Testis (tissue), 3 donors: ENCODE measurements around the gene TRAF7. TPM values are rescaled to one million over a fixed set of nuclear protein-coding genes. Genes with fewer than 3 reads are reported as not detected.
"Not testable (repeated sequence)": the region's sequence is repeated elsewhere in the genome, so short reads cannot be mapped to it uniquely, and the experiment has no call there.

Experiments
- DNase-seq: peaks from one replicate; pipeline ENCODE4 v3.0.0-alpha.2; 2019
- H3K27ac ChIP-seq, 2 donors: fragments of 200-600 bp; sonication (generic); one replicate each; pipeline ENCODE4 v1.5.1; 2019
- H3K27me3 ChIP-seq: fragments of 200-600 bp; sonication (generic); one replicate; pipeline ENCODE4 v1.5.1; 2019
- H3K36me3 ChIP-seq: fragments of 200-600 bp; sonication (generic); one replicate; pipeline ENCODE4 v1.5.1; 2017; ENCODE audit warnings: low read depth; ENCODE audit errors: missing control alignments
- H3K4me1 ChIP-seq: fragments of 200-600 bp; sonication (generic); one replicate; pipeline ENCODE4 v1.5.1; 2019
- H3K4me3 ChIP-seq, 2 donors: fragments of 200-600 bp; sonication (generic); one replicate each; pipeline ENCODE4 v1.5.1; 2017 to 2019
- H3K9me3 ChIP-seq: fragments of 200-600 bp; sonication (generic); one replicate; pipeline ENCODE4 v1.5.1; 2017
- WGBS, 2 donors: methylation state at CpG; one replicate each; pipeline ENCODE4 v1.1.5; 2018; 5-methylcytosine and 5-hydroxymethylcytosine counted together
- intact Hi-C: fragments of 100-400 bp; cut with DNase I; formaldehyde crosslinking; loops from one replicate; pipeline ENCODE4 v1.15.1; 2023; ENCODE audit warnings: low total_unique reads
- polyA plus RNA-seq: library from polyadenylated mRNA; stranded (reverse); fragments of 350-450 nt; fragmentation: Illumina TruSeq; extraction: RNeasy Lipid Tissue Mini Kit (QIAGEN cat#74804); gene quantifications from one replicate; pipeline ENCODE4 v1.2.3, GENCODE V29; 2014; ENCODE audit warnings: low read depth, low replicate concordance; ENCODE audit not compliant: insufficient read depth
- total RNA-seq, 2 donors: library from RNA; depleted of rRNA; stranded (reverse); fragments of >200 nt; gene quantifications; one replicate each; pipeline ENCODE4 v1.2.3, GENCODE V29; 2016

TRAF7 gene
- total and polyA plus RNA-seq, 3 donors from 2014 or later, result 36.0 to 46.1 (median 44.6) TPM

GRCh38 chr16:2126161-2126743, 29.3 kb upstream of the TRAF7 start:
- H3K27me3 ChIP-seq, result not testable (repeated sequence)

GRCh38 chr16:2126928-2127556, 28.5 kb upstream of the TRAF7 start:
- H3K9me3 ChIP-seq, DNase-seq, H3K4me3 ChIP-seq, H3K36me3 ChIP-seq, intact Hi-C loops, H3K27me3 ChIP-seq: not testable (repeated sequence)
- peaks cover 51% of the 10 kb centered on the region for H3K4me1 ChIP-seq
- H3K27ac ChIP-seq, result peak overlapping the region; percentile 65 to 87
- 87 to 90% methylated on average over 6 to 31 of the region's 31 CpGs for WGBS, 2 donors

More at GRCh38 chr16:2126161-2126743, 29.3 kb upstream of the TRAF7 start:
- peak; percentile 40 for DNase-seq
- intact Hi-C loops, H3K36me3 ChIP-seq, H3K4me3 ChIP-seq, H3K9me3 ChIP-seq: not testable (repeated sequence)
- H3K4me1 ChIP-seq, result peaks cover 56% of the 10 kb centered on the region
- peak overlapping the region; percentile 83 to 87 for H3K27ac ChIP-seq
- WGBS, 2 donors, result 32 to 66% methylated on average over 9 to 21 of the region's 21 CpGs

GRCh38 chr16:2127630-2128280, 27.8 kb upstream of the TRAF7 start:
- Histone ChIP-seq H3K27ac (peak overlapping the region in 1 of 2 donors; percentile 87), H3K4me1 (peaks cover 47% of the 10 kb centered on the region)
- H3K36me3 ChIP-seq, intact Hi-C loops, H3K4me3 ChIP-seq, DNase-seq, H3K9me3 ChIP-seq, H3K27me3 ChIP-seq: not testable (repeated sequence)
- WGBS, 2 donors, result 25 to 33% methylated on average over 3 of the region's 3 CpGs

- H3K27me3 ChIP-seq, H3K9me3 ChIP-seq, H3K4me3 ChIP-seq, H3K36me3 ChIP-seq, intact Hi-C loops, H3K27ac ChIP-seq, DNase-seq: not testable (repeated sequence)
- H3K4me1 ChIP-seq, result peaks cover 46% of the 10 kb centered on the region
- WGBS, 2 donors, result 63 to 75% methylated on average over 9 to 11 of the region's 11 CpGs
Observed at GRCh38 chr16:2129251-2129650, 26.3 kb upstream of the TRAF7 start.

GRCh38 chr16:2129890-2130447, 25.6 kb upstream of the TRAF7 start:
- H3K36me3 ChIP-seq, DNase-seq, H3K9me3 ChIP-seq, H3K4me3 ChIP-seq, H3K27ac ChIP-seq, intact Hi-C loops, H3K27me3 ChIP-seq: not testable (repeated sequence)
- peaks cover 39% of the 10 kb centered on the region for H3K4me1 ChIP-seq
- WGBS, 2 donors, result 42 to 55% methylated on average over 14 to 22 of the region's 22 CpGs

- H3K9me3 ChIP-seq, H3K27me3 ChIP-seq, H3K4me3 ChIP-seq, DNase-seq, H3K4me1 ChIP-seq, H3K27ac ChIP-seq, H3K36me3 ChIP-seq, intact Hi-C loops: not testable (repeated sequence)
- WGBS, 2 donors, result 18% methylated on average over 6 of the region's 12 CpGs; no CpG with 5 or more reads in 1 of the 2 donors
Observed at GRCh38 chr16:2133797-2134196, 21.8 kb upstream of the TRAF7 start.

- WGBS, 2 donors, result 1% methylated on average over 12 to 17 of the region's 42 CpGs
- H3K4me1 ChIP-seq, intact Hi-C loops, DNase-seq, H3K27me3 ChIP-seq, H3K9me3 ChIP-seq, H3K36me3 ChIP-seq: not testable (repeated sequence)
- peak overlapping the region; percentile 56 to 58 for H3K4me3 ChIP-seq
- H3K27ac ChIP-seq, result peak overlapping the region in 1 of 2 donors; percentile 87
Observed at GRCh38 chr16:2135071-2135470, 20.5 kb upstream of the TRAF7 start.

- H3K27ac ChIP-seq, result peak within 1 kb of the TSS in 1 of 2 donors; percentile 87
- 0% methylated on average over 27 of the region's 81 CpGs; no CpG with 5 or more reads in 1 of the 2 donors for WGBS, 2 donors
- H3K9me3 ChIP-seq, intact Hi-C loops, H3K27me3 ChIP-seq, H3K36me3 ChIP-seq, H3K4me1 ChIP-seq: not testable (repeated sequence)
- peak; percentile 98 for DNase-seq
- peak within 1 kb of the TSS; percentile 56 to 58 for H3K4me3 ChIP-seq
Observed at GRCh38 chr16:2135770-2136490, 19.7 kb upstream of the TRAF7 start, which contains the start of gene PKD1. TSS of gene PKD1 (minus strand) at chr16:2135898. CDS start at chr16:2135689, 209 bp downstream.
